Measurements from ENCODE around the gene LAPTM4A.
"Not testable (repeated sequence)": the region's sequence is repeated elsewhere in the genome, so short reads cannot be mapped to it uniquely, and the experiment has no call there.

LAPTM4A gene

GRCh38 chr2:20076757-20077156 lies 25.3 kb upstream of the LAPTM4A start:
- no peak for DNase-seq (ENCODE audit: low read depth in 3 of 3)

- no peak for DNase-seq (ENCODE audit: low read depth in 3 of 3)
These were observed 23.5 kb upstream of the LAPTM4A start for GRCh38 chr2:20074901-20075300.

GRCh38 chr2:20074046-20074648 lies 22.7 kb upstream of the LAPTM4A start:
- DNase-seq (ENCODE audit: low read depth in 3 of 3): not testable (repeated sequence)

GRCh38 chr2:20073460-20073859 lies 22.0 kb upstream of the LAPTM4A start:
- no peak for DNase-seq (ENCODE audit: low read depth in 3 of 3)

- DNase-seq (ENCODE audit: low read depth in 3 of 3): no peak
These were observed 21.2 kb upstream of the LAPTM4A start for GRCh38 chr2:20072436-20073158.

GRCh38 chr2:20071397-20072383 lies 20.3 kb upstream of the LAPTM4A start:
- no peak for DNase-seq (ENCODE audit: low read depth in 3 of 3)

- DNase-seq (ENCODE audit: low read depth in 3 of 3): no peak
These were observed 18.3 kb upstream of the LAPTM4A start for GRCh38 chr2:20069756-20070155.

GRCh38 chr2:20067992-20068584 lies 16.7 kb upstream of the LAPTM4A start:
- DNase-seq (ENCODE audit: low read depth in 3 of 3): no peak

GRCh38 chr2:20065885-20066602 lies 14.6 kb upstream of the LAPTM4A start:
- no peak for DNase-seq (ENCODE audit: low read depth in 3 of 3)

- no peak for DNase-seq (ENCODE audit: low read depth in 3 of 3)
These were observed 13.4 kb upstream of the LAPTM4A start for GRCh38 chr2:20064841-20065240.

- DNase-seq (ENCODE audit: low read depth in 3 of 3): no peak
These were observed 13.0 kb upstream of the LAPTM4A start for GRCh38 chr2:20064421-20064820.

- no peak for DNase-seq (ENCODE audit: low read depth in 3 of 3)
These were observed 11.5 kb upstream of the LAPTM4A start for GRCh38 chr2:20062615-20063545.

GRCh38 chr2:20061940-20062339 lies 10.5 kb upstream of the LAPTM4A start:
- no peak for DNase-seq (ENCODE audit: low read depth in 3 of 3)

- DNase-seq (ENCODE audit: low read depth in 3 of 3): no peak
These were observed 10.0 kb upstream of the LAPTM4A start for GRCh38 chr2:20061476-20061875.

- DNase-seq (ENCODE audit: low read depth in 3 of 3): no peak
These were observed 8.7 kb upstream of the LAPTM4A start for GRCh38 chr2:20060106-20060505.

GRCh38 chr2:20057268-20057667 lies 5.8 kb upstream of the LAPTM4A start:
- no peak for DNase-seq (ENCODE audit: low read depth in 3 of 3)

GRCh38 chr2:20054931-20055330 lies 3.5 kb upstream of the LAPTM4A start:
- no peak for DNase-seq (ENCODE audit: low read depth in 3 of 3)

GRCh38 chr2:20054119-20054518 lies 2.7 kb upstream of the LAPTM4A start:
- no peak for DNase-seq (ENCODE audit: low read depth in 3 of 3)

- DNase-seq (ENCODE audit: low read depth in 3 of 3): no peak
These were observed 1.4 kb upstream of the LAPTM4A start for GRCh38 chr2:20052861-20053281.

GRCh38 chr2:20052229-20052851 lies 912 bp upstream of the LAPTM4A start:
- DNase-seq (ENCODE audit: low read depth in 3 of 3): no peak

Data from stimulated activated CD4-positive, alpha-beta T cell treated with anti-CD3 and anti-CD28 coated beads, TNF-alpha, amount 100 ng/mL, for 48 hours (primary cell).